Keratinocyte (primary cell): ENCODE results near the gene NDUFAF5.

Experiments
- CTCF ChIP-seq, 3 experiments: IDR thresholded peaks in 1 of 3; conservative IDR thresholded peaks in 1 of 3; optimal IDR thresholded peaks in 1 of 3; 2 replicates in 2 of 3; 3 replicates in 1 of 3; pipeline versions ENCODE3 to v1.5.1; 2011; ENCODE audit warnings: low read length in 3 of 3, mild to moderate bottlenecking in 3 of 3, moderate library complexity in 2 of 3, control low read depth in 1 of 3, inconsistent platforms in 1 of 3; ENCODE audit not compliant: insufficient read depth in 2 of 3; ENCODE audit errors: extremely low read depth in 1 of 3
- EZH2 ChIP-seq: IDR thresholded peaks from one replicate; pipeline ENCODE4 v1.6.1; 2012; ENCODE audit warnings: inconsistent platforms, mild to moderate bottlenecking, low read length, moderate library complexity

- TF ChIP-seq CTCF (optimal IDR thresholded peaks at IDR 0.05 in 1 of 3, IDR thresholded peaks at IDR 0.05 in 1 of 3, conservative IDR thresholded peaks at IDR 0.05 in 1 of 3; ENCODE audit: extremely low read depth in 1 of 3, insufficient read depth in 2 of 3, low read length in 3 of 3), result no peak
- TF ChIP-seq EZH2, result no peak
Observed at GRCh38 chr20:13800728-13801134, 15.9 kb downstream of the NDUFAF5 start.
